IMR-90 (cell line): ENCODE data around the gene PHF21A.

Experiments used
- CEBPB ChIP-seq: IDR thresholded peaks from 2 replicates; pipeline ENCODE4 v1.6.1; 2012; ENCODE audit warnings: low read depth, low read length, improper control_type of control experiment
- CTCF ChIP-seq: conservative IDR thresholded peaks from 2 replicates; pipeline ENCODE4 v1.5.1; 2012; ENCODE audit warnings: mild to moderate bottlenecking, low read depth, low read length, improper control_type of control experiment
- MXI1 ChIP-seq: IDR thresholded peaks from 2 replicates; pipeline ENCODE4 v1.6.1; 2012; ENCODE audit warnings: low read depth, mild to moderate bottlenecking, low read length, moderate library complexity, borderline replicate concordance
- POLR2A ChIP-seq: IDR thresholded peaks from 2 replicates; pipeline ENCODE4 v1.6.1; 2012; ENCODE audit warnings: mild to moderate bottlenecking, low read depth, low read length
- RAD21 ChIP-seq: IDR thresholded peaks from 2 replicates; pipeline ENCODE4 v1.6.1; 2012; ENCODE audit warnings: low read length, improper control_type of control experiment
- USF2 ChIP-seq: fragments of 150-350 bp; IDR thresholded peaks from 2 replicates; pipeline ENCODE4 v1.6.1; 2017; ENCODE audit warnings: mild to moderate bottlenecking, antibody characterized with exemption, low read length, low read depth

- TF ChIP-seq CTCF: no peak
- no peak for TF ChIP-seq POLR2A
- TF ChIP-seq USF2: no peak
- no peak for TF ChIP-seq RAD21
- no peak for TF ChIP-seq CEBPB
- no peak for TF ChIP-seq MXI1
Observed at GRCh38 chr11:45901626-45902025, 219.6 kb downstream of the PHF21A start.
